GM20000 (cell line): ENCODE measurements around the gene PLAGL1.

Experiments used
- DNase-seq: peaks from one replicate; pipeline ENCODE4 v3.0.0; 2012; ENCODE audit warnings: low spot score
- CTCF ChIP-seq: IDR thresholded peaks from 2 replicates; pipeline ENCODE4 v1.5.1; 2012; ENCODE audit warnings: mild to moderate bottlenecking, control low read depth; ENCODE audit errors: extremely low read depth, missing control alignments

PLAGL1 gene

GRCh38 chr6:144006736-144007477 lies 1.2 kb downstream of the PLAGL1 start:
- TF ChIP-seq CTCF: no peak
- DNase-seq: peak; percentile 24

- no peak for TF ChIP-seq CTCF
- no peak for DNase-seq
Measured at GRCh38 chr6:143999406-143999805, 8.7 kb downstream of the PLAGL1 start.

GRCh38 chr6:143998686-143999085 lies 9.4 kb downstream of the PLAGL1 start:
- DNase-seq: no peak
- TF ChIP-seq CTCF: no peak

- DNase-seq: no peak
- TF ChIP-seq CTCF: no peak
Measured at GRCh38 chr6:143993965-143994646, 14.0 kb downstream of the PLAGL1 start.

GRCh38 chr6:143992285-143992684 lies 15.8 kb downstream of the PLAGL1 start:
- no peak for TF ChIP-seq CTCF
- DNase-seq: no peak

GRCh38 chr6:143986463-143987065 lies 21.5 kb downstream of the PLAGL1 start:
- DNase-seq: no peak
- no peak for TF ChIP-seq CTCF

- TF ChIP-seq CTCF: no peak
- no peak for DNase-seq
Measured at GRCh38 chr6:143984666-143985065, 23.4 kb downstream of the PLAGL1 start.
